Effector memory CD4-positive, alpha-beta T cell (primary cell): ENCODE data around the gene OR10J5.

Experiments used
- DNase-seq, 3 donors: peaks; one replicate each; pipeline ENCODE4 v3.0.0-alpha.2; 2020
- H3K27ac ChIP-seq: 2 replicates; pipeline ENCODE4 v1.7.0; 2013; ENCODE audit warnings: mild to moderate bottlenecking, low read length, moderate library complexity; ENCODE audit not compliant: insufficient read depth, poor library complexity, severe bottlenecking
- H3K27me3 ChIP-seq: replicated peaks from 2 replicates; pipeline ENCODE4 v1.7.0; 2013; ENCODE audit warnings: mild to moderate bottlenecking, low read length; ENCODE audit not compliant: insufficient read depth, control insufficient read depth, poor library complexity, severe bottlenecking
- H3K36me3 ChIP-seq: 2 replicates; pipeline ENCODE4 v1.7.0; 2013; ENCODE audit warnings: mild to moderate bottlenecking, low read length, moderate library complexity; ENCODE audit not compliant: control insufficient read depth, insufficient read depth
- H3K4me1 ChIP-seq: 2 replicates; pipeline ENCODE4 v1.7.0; 2013; ENCODE audit warnings: low read length, mild to moderate bottlenecking; ENCODE audit not compliant: control insufficient read depth, insufficient read depth, poor library complexity, severe bottlenecking
- H3K4me3 ChIP-seq: 2 replicates; pipeline ENCODE4 v1.7.0; 2013; ENCODE audit warnings: low read length, low read depth, mild to moderate bottlenecking; ENCODE audit not compliant: insufficient read depth, poor library complexity, severe bottlenecking
- H3K9me3 ChIP-seq: 2 replicates; pipeline ENCODE4 v1.7.0; 2013; ENCODE audit warnings: mild to moderate bottlenecking, low read length, moderate library complexity; ENCODE audit not compliant: control insufficient read depth

Gene OR10J5

GRCh38 chr1:159493354-159493753 lies 42.5 kb downstream of the OR10J5 start:
- H3K27ac ChIP-seq, result no peak overlapping the region
- no peaks in the 10 kb centered on the region for H3K27me3 ChIP-seq
- H3K36me3 ChIP-seq, result no peaks in the 10 kb centered on the region
- H3K4me1 ChIP-seq, result no peaks in the 10 kb centered on the region
- no peak for DNase-seq
- no peaks in the 10 kb centered on the region for H3K9me3 ChIP-seq
- H3K4me3 ChIP-seq, result no peak overlapping the region

GRCh38 chr1:159492575-159493323 lies 43.1 kb downstream of the OR10J5 start:
- H3K9me3 ChIP-seq, result no peaks in the 10 kb centered on the region
- no peaks in the 10 kb centered on the region for H3K4me1 ChIP-seq
- no peaks in the 10 kb centered on the region for H3K36me3 ChIP-seq
- H3K4me3 ChIP-seq, result no peak overlapping the region
- no peak overlapping the region for H3K27ac ChIP-seq
- DNase-seq, result no peak
- H3K27me3 ChIP-seq, result no peaks in the 10 kb centered on the region
